GM12873 (cell line): ENCODE results near the gene MRPL28.

ENCODE experiments used
- TF ChIP-seq, protein P1 (sequence below): IDR thresholded peaks from 2 replicates; pipeline ENCODE4 v1.5.1; 2012; ENCODE audit warnings: low read depth, mild to moderate bottlenecking, moderate library complexity, low read length, control low read depth; ENCODE audit not compliant: insufficient read depth; ENCODE audit errors: missing control alignments

MRPL28 gene

GRCh38 chr16:354971-355461, 15.3 kb downstream of the MRPL28 start:
- TF ChIP-seq, protein P1, sequence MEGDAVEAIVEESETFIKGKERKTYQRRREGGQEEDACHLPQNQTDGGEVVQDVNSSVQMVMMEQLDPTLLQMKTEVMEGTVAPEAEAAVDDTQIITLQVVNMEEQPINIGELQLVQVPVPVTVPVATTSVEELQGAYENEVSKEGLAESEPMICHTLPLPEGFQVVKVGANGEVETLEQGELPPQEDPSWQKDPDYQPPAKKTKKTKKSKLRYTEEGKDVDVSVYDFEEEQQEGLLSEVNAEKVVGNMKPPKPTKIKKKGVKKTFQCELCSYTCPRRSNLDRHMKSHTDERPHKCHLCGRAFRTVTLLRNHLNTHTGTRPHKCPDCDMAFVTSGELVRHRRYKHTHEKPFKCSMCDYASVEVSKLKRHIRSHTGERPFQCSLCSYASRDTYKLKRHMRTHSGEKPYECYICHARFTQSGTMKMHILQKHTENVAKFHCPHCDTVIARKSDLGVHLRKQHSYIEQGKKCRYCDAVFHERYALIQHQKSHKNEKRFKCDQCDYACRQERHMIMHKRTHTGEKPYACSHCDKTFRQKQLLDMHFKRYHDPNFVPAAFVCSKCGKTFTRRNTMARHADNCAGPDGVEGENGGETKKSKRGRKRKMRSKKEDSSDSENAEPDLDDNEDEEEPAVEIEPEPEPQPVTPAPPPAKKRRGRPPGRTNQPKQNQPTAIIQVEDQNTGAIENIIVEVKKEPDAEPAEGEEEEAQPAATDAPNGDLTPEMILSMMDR, result no peak

DNA sequence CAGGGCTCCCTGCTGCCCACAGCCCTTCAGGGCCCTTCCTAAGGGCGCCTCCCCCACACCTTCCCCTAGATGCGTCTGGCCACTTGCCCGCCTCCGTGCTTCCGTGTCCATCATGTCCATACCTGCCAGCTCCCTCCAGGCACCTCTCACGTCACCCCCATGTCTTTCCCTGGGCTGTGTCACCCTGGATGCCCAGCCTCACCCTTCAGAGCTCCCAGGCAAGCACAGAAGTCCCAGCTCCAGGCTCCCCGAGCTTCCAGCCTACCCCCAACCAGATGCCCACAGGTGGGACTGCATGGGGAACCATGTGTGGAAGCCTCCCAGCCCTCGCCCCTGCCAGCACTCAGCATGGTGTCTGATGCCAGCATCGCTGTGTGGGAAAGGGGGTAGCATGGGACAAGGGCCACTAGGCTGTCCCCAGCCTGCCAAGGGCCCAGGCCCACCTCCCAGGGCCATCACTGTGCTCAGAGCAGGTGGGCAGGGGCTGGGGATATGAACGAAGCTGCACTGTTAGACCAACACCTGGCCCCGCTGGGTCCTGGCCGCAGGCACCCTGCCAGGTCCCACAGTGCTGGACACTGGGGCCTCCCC, 16.0 kb downstream of the MRPL28 start:
- TF ChIP-seq, protein P1, result no peak

DNA sequence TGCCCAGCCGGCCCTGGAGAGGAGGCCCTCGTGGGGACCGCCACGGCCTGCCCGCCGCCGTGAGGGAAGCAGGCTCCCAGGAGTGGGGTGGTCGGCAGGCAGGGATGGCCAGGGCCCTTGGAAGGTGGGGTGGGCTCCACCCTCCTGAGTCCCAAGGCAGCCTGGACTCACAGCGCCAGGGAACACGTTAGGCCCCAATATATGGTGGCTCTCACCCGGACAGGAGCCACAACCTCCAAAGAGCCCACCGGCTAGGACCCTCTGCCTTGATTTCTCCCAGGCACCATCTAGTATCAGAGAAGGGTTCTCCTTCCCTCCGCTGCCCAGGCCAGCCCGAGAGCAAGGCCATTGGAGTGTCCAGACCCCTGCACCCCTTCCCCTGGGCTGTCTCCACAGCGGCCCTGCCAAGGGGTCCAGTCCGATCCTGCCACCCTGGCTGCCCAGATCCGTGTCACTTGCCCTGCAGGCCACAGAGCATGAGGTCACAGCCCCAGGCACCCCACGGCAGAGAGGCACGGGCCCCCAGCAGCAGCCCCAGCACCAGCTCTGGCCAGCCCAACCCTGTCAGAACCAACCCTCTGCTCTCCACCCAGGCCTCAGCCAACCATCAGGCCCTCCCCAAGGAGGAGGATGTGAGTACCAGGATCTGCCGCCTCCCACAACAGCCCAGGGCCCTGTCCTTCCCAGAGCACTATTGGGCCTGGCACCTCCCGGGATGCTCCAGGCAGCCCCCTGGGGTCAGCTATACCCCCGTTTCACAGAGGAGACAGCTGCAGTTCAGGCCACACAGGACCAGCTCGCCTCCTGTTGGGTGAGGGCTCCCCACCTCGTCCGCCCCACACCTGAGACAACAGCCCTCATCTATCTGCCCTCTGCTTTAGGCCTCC, 16.7 kb downstream of the MRPL28 start:
- TF ChIP-seq, protein P1, result no peak

DNA sequence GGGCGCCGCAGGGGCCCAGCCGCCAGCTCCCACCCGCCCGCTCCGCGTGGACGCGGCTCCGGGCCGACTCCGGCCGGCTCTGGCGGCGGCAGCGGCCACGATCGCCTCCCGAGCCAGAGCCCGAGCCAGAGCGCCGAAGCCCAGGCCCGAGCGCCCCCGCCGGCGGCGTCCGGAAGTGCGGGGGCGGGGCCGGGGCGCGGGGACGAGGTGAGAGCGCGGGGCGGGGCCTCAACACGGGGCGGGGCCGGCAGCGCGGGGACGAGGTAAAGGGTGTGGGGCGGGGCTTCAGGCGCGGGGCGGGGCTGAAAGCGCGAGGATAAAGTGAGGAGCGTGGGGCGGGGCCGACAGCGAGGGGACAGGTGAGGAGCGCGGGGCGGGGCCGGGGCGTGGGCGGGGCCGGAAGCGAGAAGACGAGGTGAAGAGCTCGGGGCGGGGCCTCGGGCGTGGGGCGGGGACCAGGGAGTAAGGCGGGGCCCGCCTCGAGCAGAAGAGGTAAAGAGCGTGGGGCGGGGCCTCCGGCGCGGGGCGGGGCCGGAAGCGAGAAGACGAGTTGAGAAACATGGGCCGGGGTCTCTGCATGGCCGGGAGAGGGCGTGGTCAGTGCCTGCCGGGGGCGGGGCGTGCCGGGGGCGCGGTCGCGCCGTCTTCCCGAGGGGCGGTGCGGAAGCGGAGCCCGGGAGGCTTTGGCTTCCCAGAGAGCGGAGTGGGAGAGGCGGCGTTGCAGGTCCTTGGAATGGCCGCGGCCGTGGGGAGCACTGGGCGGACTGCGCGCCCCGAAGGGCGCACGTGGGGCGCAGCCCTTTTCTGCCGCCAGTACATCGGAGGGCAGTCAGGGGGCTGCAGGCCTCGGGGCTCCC, 17.6 kb downstream of the MRPL28 start, which contains the start of gene AXIN1:
Gene AXIN1 (minus strand): TSS at position 177 of the 857 bp plus-strand sequence. CDS start 5,698 bp downstream, outside the sequence.
- TF ChIP-seq, protein P1, result peak; percentile 54

GRCh38 chr16:351804-352520, 18.4 kb downstream of the MRPL28 start:
- TF ChIP-seq, protein P1, result no peak

DNA sequence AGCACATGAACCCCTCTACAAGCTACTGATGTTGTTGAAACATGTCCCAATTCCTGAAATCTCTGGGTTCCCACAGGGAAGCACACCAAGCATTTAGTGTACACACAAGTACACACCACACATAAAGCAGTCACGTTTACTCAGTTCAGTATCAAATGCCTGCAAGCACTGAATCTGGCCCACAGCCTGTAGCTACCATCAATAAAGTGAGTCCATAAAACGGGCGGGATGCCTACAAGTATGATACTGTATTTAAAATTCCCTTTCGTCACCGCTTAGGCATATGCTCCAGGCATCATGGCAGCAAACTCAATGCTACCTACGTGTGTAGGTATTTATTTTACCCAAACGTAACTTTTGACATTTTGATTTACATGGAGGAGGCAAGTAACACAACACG, 20.1 kb downstream of the MRPL28 start:
- TF ChIP-seq, protein P1, result no peak
